Astrocyte of the cerebellum (primary cell): ENCODE results near the gene SBNO1.

Experiments
- DNase-seq: peaks from one replicate; pipeline ENCODE4 v3.0.0-alpha.2; 2011; ENCODE audit warnings: low read depth
- H3K4me3 ChIP-seq: 2 replicates; pipeline ENCODE4 v1.5.1; 2011; ENCODE audit warnings: mild to moderate bottlenecking, low read depth, low read length, moderate library complexity
- CTCF ChIP-seq: IDR thresholded peaks from 2 replicates; pipeline ENCODE4 v1.5.1; 2012; ENCODE audit warnings: low read length, low read depth, moderate library complexity, mild to moderate bottlenecking; ENCODE audit errors: missing control alignments
- in situ Hi-C: cut with HindIII; loops from 2 replicates; pipeline ENCODE4 v1.10.0; 2017; ENCODE audit warnings: low sequenced_read_pairs

SBNO1 gene

GRCh38 chr12:123245678-123246077 is 119.0 kb downstream of the SBNO1 start:
- in situ Hi-C loops: no loop called here

GRCh38 chr12:123243671-123244262 is 120.9 kb downstream of the SBNO1 start:
- DNase-seq: no peak
- in situ Hi-C loops: no loop called here
- no peak for TF ChIP-seq CTCF
- no peak overlapping the region for H3K4me3 ChIP-seq

More at GRCh38 chr12:123245678-123246077, 119.0 kb downstream of the SBNO1 start:
- no peak overlapping the region for H3K4me3 ChIP-seq
- no peak for TF ChIP-seq CTCF
- no peak for DNase-seq

- DNase-seq: no peak
- no peak overlapping the region for H3K4me3 ChIP-seq
- in situ Hi-C loops: no loop called here
- no peak for TF ChIP-seq CTCF
Observed at GRCh38 chr12:123242116-123242904, 122.3 kb downstream of the SBNO1 start.
